GM12865 (cell line): ENCODE measurements around the gene PARP6.

Experiments used
- DNase-seq: peaks from one replicate; pipeline ENCODE4 v3.0.0; 2010; ENCODE audit warnings: low read depth
- H3K4me3 ChIP-seq: 2 replicates; pipeline ENCODE4 v1.5.1; 2011; ENCODE audit warnings: mild to moderate bottlenecking, low read depth, low read length, control low read depth
- TF ChIP-seq, protein P1 (sequence below): IDR thresholded peaks from 2 replicates; pipeline ENCODE4 v1.5.1; 2011; ENCODE audit warnings: low read length, control low read depth, low read depth, inconsistent platforms; ENCODE audit not compliant: insufficient read depth; ENCODE audit errors: missing control alignments

The PARP6 gene

DNA sequence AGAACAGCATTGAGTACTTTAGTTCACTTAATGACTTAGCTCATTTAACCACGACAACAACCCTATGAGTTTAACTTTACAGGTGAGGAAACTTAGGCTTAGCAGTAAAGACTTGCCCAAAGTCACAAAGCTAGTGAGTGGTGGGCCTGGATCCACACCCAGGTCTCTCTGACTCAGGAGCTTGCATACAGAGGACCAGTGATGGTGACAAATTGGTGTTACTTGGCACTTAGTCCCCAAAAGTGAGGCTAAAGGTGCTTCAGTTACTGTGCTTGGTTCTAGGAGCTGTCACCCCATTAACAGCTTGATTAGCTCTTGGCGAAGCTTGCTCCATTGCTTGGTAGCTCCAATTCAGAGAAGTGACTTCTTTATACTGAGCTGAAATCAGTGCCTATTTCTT is 41.5 kb upstream of the PARP6 start:
- TF ChIP-seq, protein P1, sequence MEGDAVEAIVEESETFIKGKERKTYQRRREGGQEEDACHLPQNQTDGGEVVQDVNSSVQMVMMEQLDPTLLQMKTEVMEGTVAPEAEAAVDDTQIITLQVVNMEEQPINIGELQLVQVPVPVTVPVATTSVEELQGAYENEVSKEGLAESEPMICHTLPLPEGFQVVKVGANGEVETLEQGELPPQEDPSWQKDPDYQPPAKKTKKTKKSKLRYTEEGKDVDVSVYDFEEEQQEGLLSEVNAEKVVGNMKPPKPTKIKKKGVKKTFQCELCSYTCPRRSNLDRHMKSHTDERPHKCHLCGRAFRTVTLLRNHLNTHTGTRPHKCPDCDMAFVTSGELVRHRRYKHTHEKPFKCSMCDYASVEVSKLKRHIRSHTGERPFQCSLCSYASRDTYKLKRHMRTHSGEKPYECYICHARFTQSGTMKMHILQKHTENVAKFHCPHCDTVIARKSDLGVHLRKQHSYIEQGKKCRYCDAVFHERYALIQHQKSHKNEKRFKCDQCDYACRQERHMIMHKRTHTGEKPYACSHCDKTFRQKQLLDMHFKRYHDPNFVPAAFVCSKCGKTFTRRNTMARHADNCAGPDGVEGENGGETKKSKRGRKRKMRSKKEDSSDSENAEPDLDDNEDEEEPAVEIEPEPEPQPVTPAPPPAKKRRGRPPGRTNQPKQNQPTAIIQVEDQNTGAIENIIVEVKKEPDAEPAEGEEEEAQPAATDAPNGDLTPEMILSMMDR: no peak
- no peak for DNase-seq
- no peak overlapping the region for H3K4me3 ChIP-seq

- TF ChIP-seq, protein P1: no peak
- DNase-seq: no peak
- H3K4me3 ChIP-seq: no peak overlapping the region
These were observed 41.1 kb upstream of the PARP6 start for GRCh38 chr15:72313448-72313840.

- H3K4me3 ChIP-seq: no peak overlapping the region
- TF ChIP-seq, protein P1: peak; percentile 84
- DNase-seq: peak; percentile 79
These were observed 40.5 kb upstream of the PARP6 start for GRCh38 chr15:72312605-72313447.

- TF ChIP-seq, protein P1: no peak
- no peak for DNase-seq
- no peak overlapping the region for H3K4me3 ChIP-seq
These were observed 34.7 kb upstream of the PARP6 start for GRCh38 chr15:72307026-72307425.

GRCh38 chr15:72306211-72306785 is 33.9 kb upstream of the PARP6 start:
- TF ChIP-seq, protein P1: no peak
- DNase-seq: peak; percentile 58
- H3K4me3 ChIP-seq: no peak overlapping the region

DNA sequence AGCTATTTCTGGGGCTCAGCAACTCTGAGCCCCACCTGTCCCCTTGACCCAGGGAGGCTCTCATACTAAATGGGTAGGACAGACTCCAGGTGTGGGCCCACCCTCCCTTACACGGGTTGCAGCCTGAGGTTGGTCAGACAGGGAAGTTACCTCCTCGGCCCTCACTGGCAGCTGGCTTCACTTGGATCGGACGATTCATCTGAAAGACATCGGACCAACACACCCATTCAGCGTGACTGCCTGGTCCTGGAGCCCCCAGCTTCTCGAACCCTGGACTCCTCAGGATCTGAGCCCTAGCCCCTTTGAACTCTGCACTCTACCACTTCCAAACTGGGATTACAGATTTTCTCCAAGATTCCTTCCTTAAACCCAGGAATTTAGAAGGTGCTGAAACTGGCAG is 32.2 kb upstream of the PARP6 start:
- no peak for DNase-seq
- no peak overlapping the region for H3K4me3 ChIP-seq
- TF ChIP-seq, protein P1: no peak

DNA sequence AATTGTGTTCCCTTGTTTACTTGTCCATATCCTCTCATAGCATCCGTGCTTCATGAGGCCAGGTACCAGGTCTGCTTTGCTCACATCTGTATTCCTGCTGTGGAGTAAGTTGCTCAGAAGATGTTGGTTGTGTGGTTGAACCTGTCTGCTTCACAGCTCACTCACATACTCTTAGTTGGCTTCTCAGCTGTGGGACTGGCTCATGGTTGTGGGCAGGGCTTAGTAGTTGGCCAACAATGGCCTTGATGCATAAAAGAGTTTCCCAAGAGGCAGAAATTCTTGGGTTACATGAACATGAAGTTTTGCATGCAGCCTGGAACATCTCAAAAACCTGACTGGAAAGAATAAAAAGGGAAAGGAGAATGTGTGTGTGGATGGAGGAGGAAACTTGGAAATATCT is 30.6 kb upstream of the PARP6 start:
- H3K4me3 ChIP-seq: no peak overlapping the region
- TF ChIP-seq, protein P1: no peak
- no peak for DNase-seq
